K562 (cell line): ENCODE data around the gene ANKS1A. TPM values are rescaled to one million over a fixed set of nuclear protein-coding genes. Genes with fewer than 3 reads are reported as not detected.
A peak's percentile ranks its signal among the peaks of the same experiment; 100 is the strongest.

ENCODE experiments used
- ATAC-seq: fragments of 200-7000 bp; cut with Tn5 transposase; 3 replicates; pipeline ENCODE4 v1.9.1; 2020; ENCODE audit warnings: moderate library complexity
- BruUV-seq: library from RNA; stranded (reverse); fragments of 400-500 nt; replicated peaks from 2 replicates; lab custom pipeline; 2021; lab: Mats Ljungman, UMichigan
- CTCF ChIA-PET: fragments of 300-600 bp; formaldehyde crosslinking; extraction: SDS; loops from one replicate; lab custom pipeline; 2021; ENCODE audit warnings: low intra/inter-chr PET ratio; lab: Yijun Ruan, JAX
- POLR2A ChIA-PET: fragments of 300-600, 350-650 bp; sonication (Branson Sonifier 250); formaldehyde crosslinking; extraction: SDS; loops from one replicate; lab custom pipeline; 2021; ENCODE audit warnings: antibody characterized with exemption, inconsistent platforms; lab: Yijun Ruan, JAX
- DNase-seq, 4 experiments: peaks; one replicate each; pipeline versions ENCODE4 v3.0.0 to v3.0.0-alpha.2; 2011 to 2018; ENCODE audit warnings: low spot score in 3 of 4, mixed read lengths in 3 of 4; ENCODE audit errors: extremely low read depth in 1 of 4
- FAIRE-seq: peaks from 2 replicates; lab custom pipeline; 2011; peaks lifted over from hg19 to GRCh38; lab: Jason Lieb, UNC
- H2AFZ ChIP-seq: 2 replicates; pipeline ENCODE4 v1.6.0; 2011; ENCODE audit warnings: low read depth, low read length, control low read depth, inconsistent platforms
- H3K27ac ChIP-seq: fragments of 200-600 bp; 3 replicates; pipeline ENCODE4 v1.8.0; 2011; ENCODE audit warnings: low read depth, mild to moderate bottlenecking, control low read depth, inconsistent platforms, low read length, moderate library complexity, mixed read lengths; ENCODE audit errors: extremely low read depth
- H3K27me3 ChIP-seq, 2 experiments: fragments of 300-600 bp in 1 of 2; 2 replicates in 1 of 2; 3 replicates in 1 of 2; pipeline versions ENCODE4 v1.6.0 to v1.8.0; 2011; ENCODE audit warnings: inconsistent platforms in 2 of 2, low read length in 2 of 2, mild to moderate bottlenecking in 1 of 2, mixed read lengths in 1 of 2, moderate library complexity in 1 of 2; ENCODE audit not compliant: control insufficient read depth in 2 of 2, insufficient read depth in 2 of 2
- H3K36me3 ChIP-seq: fragments of 300-600 bp; 3 replicates; pipeline ENCODE4 v1.8.0; 2011; ENCODE audit warnings: mild to moderate bottlenecking, low read length, inconsistent platforms; ENCODE audit not compliant: control insufficient read depth, insufficient read depth
- H3K4me1 ChIP-seq, 2 experiments: fragments of 200-600 bp in 1 of 2; replicated peaks in 1 of 2; 2 replicates in 1 of 2; 3 replicates in 1 of 2; pipeline versions ENCODE4 v1.5.1 to v1.8.0; 2011; ENCODE audit warnings: inconsistent platforms in 2 of 2, low read length in 2 of 2, mild to moderate bottlenecking in 1 of 2, mixed read lengths in 1 of 2, moderate library complexity in 1 of 2; ENCODE audit not compliant: control insufficient read depth in 2 of 2, insufficient read depth in 2 of 2
- H3K4me2 ChIP-seq: 2 replicates; pipeline ENCODE4 v1.6.1; 2011; ENCODE audit warnings: low read length, control low read depth, inconsistent platforms, mixed read lengths; ENCODE audit not compliant: insufficient read depth
- H3K4me3 ChIP-seq: fragments of 200-600 bp; sonication (generic), shearing (Covaris generic); 2 replicates; pipeline ENCODE4 v1.5.1; 2016; ENCODE audit warnings: control low read depth, inconsistent platforms
- H3K79me2 ChIP-seq: fragments of 200-600 bp; 3 replicates; pipeline ENCODE4 v1.8.0; 2011; ENCODE audit warnings: low read length, inconsistent platforms; ENCODE audit not compliant: control insufficient read depth, insufficient read depth
- H3K9ac ChIP-seq, 2 experiments: 2 replicates each; pipeline versions ENCODE4 v1.6.0 to v1.6.1; 2011; ENCODE audit warnings: low read depth in 2 of 2, low read length in 2 of 2, control low read depth in 1 of 2, inconsistent platforms in 1 of 2, mild to moderate bottlenecking in 1 of 2, mixed read lengths in 1 of 2; ENCODE audit not compliant: insufficient read depth in 1 of 2
- H3K9me1 ChIP-seq: one replicate; pipeline ENCODE4 v1.6.0; 2011; ENCODE audit warnings: inconsistent platforms, mild to moderate bottlenecking, low read length, moderate library complexity; ENCODE audit not compliant: control insufficient read depth, insufficient read depth
- H3K9me3 ChIP-seq: replicated peaks from 2 replicates; pipeline ENCODE4 v1.5.1; 2011; ENCODE audit warnings: low read depth, low read length, inconsistent platforms; ENCODE audit not compliant: control insufficient read depth, insufficient read depth
- H4K20me1 ChIP-seq: replicated peaks from 2 replicates; pipeline ENCODE4 v1.6.1; 2011; ENCODE audit warnings: low read length, inconsistent platforms, mixed read lengths; ENCODE audit not compliant: control insufficient read depth, insufficient read depth
- ATF7 ChIP-seq: fragments of 450-650 bp; IDR thresholded peaks from 2 replicates; pipeline ENCODE4 v1.7.1; 2014; ENCODE audit warnings: mild to moderate bottlenecking, moderate library complexity
- CREBBP ChIP-seq: IDR thresholded peaks from one replicate; pipeline ENCODE4 v1.6.1; 2012; ENCODE audit warnings: low read depth, mild to moderate bottlenecking, control low read depth, inconsistent platforms, low read length
- ERF ChIP-seq: fragments of 450-650 bp; formaldehyde crosslinking; IDR thresholded peaks from 2 replicates; pipeline ENCODE4 v1.4.0; 2020; ENCODE audit warnings: mild to moderate bottlenecking, mixed read lengths
- HDAC3 ChIP-seq: fragments of 450-650 bp; IDR thresholded peaks from 2 replicates; pipeline ENCODE4 v1.6.1; 2018; ENCODE audit warnings: borderline replicate concordance, mild to moderate bottlenecking, moderate library complexity; ENCODE audit not compliant: partially characterized antibody
- HMG20B ChIP-seq: fragments of 250-450 bp; sonication (Bioruptor Pico); IDR thresholded peaks from 2 replicates; pipeline ENCODE4 v1.5.0; 2021; ENCODE audit warnings: mild to moderate bottlenecking
- JUN ChIP-seq, 2 experiments: sonication (generic) in 1 of 2; formaldehyde crosslinking in 1 of 2; IDR thresholded peaks; 2 replicates each; pipeline versions ENCODE4 v1.6.1 to v1.8.0; 2012 to 2022; ENCODE audit warnings: borderline replicate concordance in 2 of 2, mild to moderate bottlenecking in 2 of 2, improper control_type of control experiment in 1 of 2, low read depth in 1 of 2, low read length in 1 of 2, missing genetic modification reagents in 1 of 2
- NKRF ChIP-seq: fragments of 450-650 bp; IDR thresholded peaks from 2 replicates; pipeline ENCODE4 v1.6.1; 2016; ENCODE audit warnings: borderline replicate concordance
- POLR2G ChIP-seq: fragments of 200-400 bp; formaldehyde crosslinking; IDR thresholded peaks from 2 replicates; pipeline ENCODE4 v1.6.1; 2017; ENCODE audit warnings: low read depth, mild to moderate bottlenecking, antibody characterized with exemption, low read length, moderate library complexity
- PTTG1 ChIP-seq: fragments of 450-650 bp; IDR thresholded peaks from 2 replicates; pipeline ENCODE4 v1.6.1; 2016; ENCODE audit warnings: low read depth, mild to moderate bottlenecking, missing genetic modification characterization, missing compliant biosample characterization
- SIN3B ChIP-seq: fragments of 450-650 bp; IDR thresholded peaks from 2 replicates; pipeline ENCODE4 v1.6.1; 2017; ENCODE audit warnings: low read depth, mild to moderate bottlenecking, moderate library complexity
- SNRNP70 ChIP-seq: fragments of 200-400 bp; formaldehyde crosslinking; optimal IDR thresholded peaks from 2 replicates; pipeline ENCODE3; 2017; ENCODE audit warnings: low read depth, low read length
- TCF3 ChIP-seq: sonication (generic); formaldehyde crosslinking; IDR thresholded peaks from 2 replicates; pipeline ENCODE4 v1.4.0; 2020; ENCODE audit warnings: mild to moderate bottlenecking, missing genetic modification reagents
- TCFL5 ChIP-seq: fragments of 250-450 bp; sonication (Bioruptor Pico); conservative IDR thresholded peaks from 2 replicates; pipeline ENCODE4 v1.6.1; 2021; ENCODE audit warnings: mild to moderate bottlenecking, moderate library complexity, matching md5 sums
- TFE3 ChIP-seq: fragments of 450-650 bp; formaldehyde crosslinking; IDR thresholded peaks from 2 replicates; pipeline ENCODE4 v1.4.0; 2020; ENCODE audit warnings: mild to moderate bottlenecking, mixed read lengths
- ZNF431 ChIP-seq: sonication (generic); formaldehyde crosslinking; IDR thresholded peaks from 2 replicates; pipeline ENCODE4 v1.8.0; 2022; ENCODE audit warnings: mild to moderate bottlenecking, missing genetic modification reagents
- ZNF551 ChIP-seq: fragments of 250-450 bp; sonication (Bioruptor Pico); IDR thresholded peaks from 2 replicates; pipeline ENCODE4 v1.5.0; 2021; ENCODE audit warnings: mild to moderate bottlenecking, moderate library complexity
- WGBS: fragments of 100-300 bp; shearing (Covaris generic); methylation state at CpG from one replicate; pipeline ENCODE4 v1.1.6; 2016; ENCODE audit warnings: low coverage, mixed read lengths; ENCODE audit not compliant: insufficient coverage; ENCODE audit errors: missing lambda C conversion rate; 5-methylcytosine and 5-hydroxymethylcytosine counted together
- in situ Hi-C: fragments of 300-500 bp; cut with MboI; formaldehyde crosslinking; loops from 4 replicates; pipeline ENCODE4 v1.15.0; 2018; ENCODE audit warnings: inconsistent platforms, mixed read lengths
- intact Hi-C: fragments of 100-400 bp; cut with micrococcal nuclease; formaldehyde crosslinking; loops from 2 replicates; pipeline ENCODE4 v1.14.2; 2022
- polyA plus RNA-seq, 8 experiments: library from polyadenylated mRNA; depleted of rRNA in 4 of 8; stranded (reverse) in 5 of 8; unstranded in 3 of 8; fragments of >200 nt; fragmentation: Nextera tagmentation in 2 of 8; fragmentation: Illumina TruSeq in 1 of 8; extraction: Ambion mirVana in 2 of 8; extraction: Trizol in 1 of 8; gene quantifications; 2 replicates each; pipeline versions ENCODE4 v1.2.1 to v1.2.3, GENCODE V29; 2011 to 2014; ENCODE audit warnings: inconsistent platforms in 1 of 8, missing spikeins in 1 of 8
- total RNA-seq, 7 experiments: library from RNA; depleted of rRNA in 6 of 7; stranded (reverse); fragments of >200 nt in 6 of 7; fragmentation: Illumina TruSeq in 2 of 7; extraction: Trizol in 2 of 7; gene quantifications; 2 replicates each; pipeline versions ENCODE4 v1.2.1 to v1.2.3, GENCODE V29; 2011 to 2021; ENCODE audit warnings: low replicate concordance in 1 of 7
- TF ChIP-seq, protein P1 (sequence below): fragments of 450-650 bp; formaldehyde crosslinking; IDR thresholded peaks from 2 replicates; pipeline ENCODE4 v1.4.0; 2022; ENCODE audit warnings: missing genetic modification characterization

Gene ANKS1A
- total and polyA plus RNA-seq, 9 of the 15 experiments (the other 6 are each of a cell fraction or from before 2014, with no cell fraction given), result 1.1 to 13.8 (median 5.3) TPM

DNA sequence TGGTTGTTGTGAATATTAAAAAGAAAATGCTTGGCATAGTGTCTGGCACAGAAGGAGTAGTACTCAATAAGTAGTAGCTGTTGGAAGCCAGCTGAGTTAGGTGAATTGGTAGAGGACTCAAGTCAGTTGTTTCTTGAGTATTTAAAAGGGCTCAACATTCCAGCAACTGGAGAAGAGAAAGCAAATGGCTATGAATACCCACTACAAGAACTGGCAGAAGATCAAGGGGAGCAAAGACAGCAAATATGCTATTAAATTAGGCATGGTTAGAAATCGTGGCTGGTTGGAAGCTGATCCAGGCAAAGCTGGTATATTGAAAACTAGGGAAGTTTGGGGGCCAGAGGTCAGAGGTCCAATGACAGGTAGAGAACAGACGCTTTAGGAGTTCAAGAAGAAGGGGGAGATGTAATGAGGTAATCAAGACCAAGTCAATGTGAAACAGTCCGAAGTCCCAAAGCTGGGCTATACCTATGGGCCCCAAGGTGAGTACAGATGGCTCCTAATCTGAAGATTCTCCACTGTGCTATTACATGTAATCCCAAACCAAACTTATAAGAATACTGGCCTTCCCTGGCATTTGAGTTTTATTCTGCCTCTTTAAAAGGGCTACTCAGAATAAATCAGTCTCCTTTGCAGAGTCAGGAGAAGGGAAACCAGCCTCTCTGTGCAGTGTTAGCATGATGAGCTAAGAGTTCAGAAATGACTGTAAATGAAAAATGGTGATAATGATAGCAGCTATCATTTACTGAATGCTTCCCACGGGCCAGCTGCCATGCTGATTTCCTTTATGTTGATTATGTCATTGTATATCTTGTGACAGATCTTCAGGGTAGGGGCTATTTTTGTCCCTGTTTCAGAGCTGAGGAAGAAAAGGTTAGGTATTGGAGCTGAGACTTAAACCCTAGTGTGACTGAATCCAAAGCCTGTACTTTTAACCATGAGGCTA, 122.3 kb downstream of the ANKS1A start:
- H3K9me3 ChIP-seq, result no peaks in the 10 kb centered on the region
- no peaks in the 10 kb centered on the region for H3K36me3 ChIP-seq
- H4K20me1 ChIP-seq, result no peaks in the 10 kb centered on the region
- POLR2A ChIA-PET, result interaction anchor here (0.5 to 1.7 kb wide), 11 partner anchors 8 to 208 kb away, joined by 3 to 5 read pairs (median 4); no protein-coding TSS in a partner anchor
- H3K9me1 ChIP-seq, result no peaks in the 10 kb centered on the region
- H3K4me3 ChIP-seq, result no peak overlapping the region
- H3K9ac ChIP-seq, result no peak overlapping the region
- peaks cover 0 to 8% of the 10 kb centered on the region in 2 experiments; a peak in 2 of 5 replicates for H3K4me1 ChIP-seq
- no peak for FAIRE-seq
- in situ Hi-C loops, result no loop called here
- no peaks in the 10 kb centered on the region for H3K79me2 ChIP-seq
- ATAC-seq, result peak; percentile 46
- BruUV-seq, result no TSS peak
- CTCF ChIA-PET, result no interaction called here
- intact Hi-C loops, result no loop called here
- no peak overlapping the region for H3K4me2 ChIP-seq
- no peak for DNase-seq
- WGBS, result 7% methylated on average over 4 of the region's 4 CpGs
- no peak overlapping the region for H3K27ac ChIP-seq
- no peak overlapping the region for H2AFZ ChIP-seq
- no peaks in the 10 kb centered on the region for H3K27me3 ChIP-seq
- TF ChIP-seq PTTG1 (tag) (no peak), CREBBP (no peak), POLR2G (no peak), NKRF (no peak), ZNF551 (no peak), SIN3B (no peak), TCFL5 (CRISPR knock-in tag) (no peak), ATF7 (peak; percentile 47; the same call in 1 of the 2 replicates), JUN (IDR thresholded peaks at IDR 0.05; ENCODE audit: borderline replicate concordance, low read depth, low read length) (no peak), JUN (CRISPR knock-in tag; IDR thresholded peaks at IDR 0.05; ENCODE audit: borderline replicate concordance) (no peak), ZNF431 (CRISPR knock-in tag) (no peak), ERF (CRISPR knock-in tag) (no peak), TFE3 (CRISPR knock-in tag) (no peak), HMG20B (CRISPR knock-in tag) (no peak), HDAC3 (no peak), TCF3 (CRISPR knock-in tag) (peak; percentile 34; the same call in 1 of the 2 replicates), SNRNP70 (no peak)
- TF ChIP-seq, protein P1, sequence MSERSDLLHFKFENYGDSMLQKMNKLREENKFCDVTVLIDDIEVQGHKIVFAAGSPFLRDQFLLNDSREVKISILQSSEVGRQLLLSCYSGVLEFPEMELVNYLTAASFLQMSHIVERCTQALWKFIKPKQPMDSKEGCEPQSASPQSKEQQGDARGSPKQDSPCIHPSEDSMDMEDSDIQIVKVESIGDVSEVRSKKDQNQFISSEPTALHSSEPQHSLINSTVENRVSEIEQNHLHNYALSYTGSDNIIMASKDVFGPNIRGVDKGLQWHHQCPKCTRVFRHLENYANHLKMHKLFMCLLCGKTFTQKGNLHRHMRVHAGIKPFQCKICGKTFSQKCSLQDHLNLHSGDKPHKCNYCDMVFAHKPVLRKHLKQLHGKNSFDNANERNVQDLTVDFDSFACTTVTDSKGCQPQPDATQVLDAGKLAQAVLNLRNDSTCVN, result no peak
